Endothelial cell (in vitro differentiated cells): Measurements from ENCODE around the gene BPIFB1. TPM values are rescaled to one million over a fixed set of nuclear protein-coding genes. Genes with fewer than 3 reads are reported as not detected.

Source experiments
- DNase-seq: peaks from one replicate; pipeline ENCODE4 v3.0.0; 2021; ENCODE audit warnings: low spot score
- H3K27ac Mint-ChIP-seq: one replicate; pipeline ENCODE4 v1.8.0; 2021; ENCODE audit warnings: mixed read lengths, inconsistent platforms; ENCODE audit not compliant: unreplicated experiment
- H3K27me3 Mint-ChIP-seq: one replicate; pipeline ENCODE4 v1.8.0; 2021; ENCODE audit warnings: mild to moderate bottlenecking, moderate library complexity, mixed read lengths, inconsistent platforms; ENCODE audit not compliant: unreplicated experiment
- H3K36me3 Mint-ChIP-seq: one replicate; pipeline ENCODE4 v1.8.0; 2021; ENCODE audit warnings: mild to moderate bottlenecking, low read depth, mixed read lengths, inconsistent platforms; ENCODE audit not compliant: unreplicated experiment
- H3K4me1 Mint-ChIP-seq: one replicate; pipeline ENCODE4 v1.8.0; 2021; ENCODE audit warnings: mild to moderate bottlenecking, mixed read lengths, inconsistent platforms; ENCODE audit not compliant: unreplicated experiment
- H3K4me3 Mint-ChIP-seq: one replicate; pipeline ENCODE4 v1.8.0; 2021; ENCODE audit warnings: mild to moderate bottlenecking, mixed read lengths, inconsistent platforms; ENCODE audit not compliant: unreplicated experiment
- H3K9me3 Mint-ChIP-seq: one replicate; pipeline ENCODE4 v1.8.0; 2021; ENCODE audit warnings: mixed read lengths, inconsistent platforms; ENCODE audit not compliant: unreplicated experiment
- CTCF ChIP-seq: fragments of 200-600 bp; sonication (generic); IDR thresholded peaks from one replicate; pipeline ENCODE4 v1.5.0; 2021; ENCODE audit warnings: antibody characterized with exemption; ENCODE audit not compliant: unreplicated experiment
- total RNA-seq: library from RNA; stranded (reverse); fragmentation: NEBNext Ultra II Directional; extraction: Animal tissue kit (Norgen Biotek cat#: 25700); gene quantifications from one replicate; pipeline ENCODE4 v1.2.1, GENCODE V29; 2021; ENCODE audit not compliant: unreplicated experiment

The BPIFB1 gene
- total RNA-seq, 1 donor from 2014 or later: not detected

GRCh38 chr20:33353013-33353402 is 70.0 kb downstream of the BPIFB1 start:
- Mint-ChIP-seq H3K4me1 (no peaks in the 10 kb centered on the region), H3K36me3 (peaks cover 3% of the 10 kb centered on the region), H3K27ac (no peak overlapping the region), H3K27me3 (peaks cover 4% of the 10 kb centered on the region), H3K9me3 (no peaks in the 10 kb centered on the region), H3K4me3 (no peak overlapping the region)
- no peak for TF ChIP-seq CTCF
- no peak for DNase-seq

Other genes with a start within 250 kb of the BPIFB1 start
- not detected for gene BPIFB3, start 229.3 kb upstream of the BPIFB1 start, total RNA-seq
- 2.1 TPM for gene BPIFB4, start 203.6 kb upstream of the BPIFB1 start, total RNA-seq
- gene BPIFA2, start 115.1 kb upstream of the BPIFB1 start, total RNA-seq: not detected
- gene BPIFA3, start 65.9 kb upstream of the BPIFB1 start, total RNA-seq: not detected
- not detected for gene BPIFA1, start 47.2 kb upstream of the BPIFB1 start, total RNA-seq
- 42.7 TPM for gene CDK5RAP1, start 118.3 kb downstream of the BPIFB1 start, total RNA-seq
- gene SNTA1, start 160.5 kb downstream of the BPIFB1 start, total RNA-seq: 1.6 TPM
- 17.5 TPM for gene CBFA2T2, start 206.9 kb downstream of the BPIFB1 start, total RNA-seq